Mucosa of descending colon (tissue), 3 donors: ENCODE data around the gene ROMO1. TPM values are rescaled to one million over a fixed set of nuclear protein-coding genes. Genes with fewer than 3 reads are reported as not detected.

Source experiments
- ATAC-seq: fragments of 200-7000 bp; cut with Tn5 transposase; one replicate; pipeline ENCODE4 v1.9.1; 2020; ENCODE audit warnings: mild to moderate bottlenecking, moderate library complexity
- DNase-seq, 3 donors: peaks; one replicate each; pipeline ENCODE4 v3.0.0-alpha.2; 2020
- H3K36me3 ChIP-seq: fragments of 200-600 bp; one replicate; pipeline ENCODE4 v1.8.0; 2021; ENCODE audit warnings: low read depth, mild to moderate bottlenecking
- H3K4me1 ChIP-seq: fragments of 200-600 bp; one replicate; pipeline ENCODE4 v1.8.0; 2021; ENCODE audit warnings: low read depth, mild to moderate bottlenecking
- H3K4me3 ChIP-seq: fragments of 200-600 bp; one replicate; pipeline ENCODE4 v1.8.0; 2021; ENCODE audit warnings: mild to moderate bottlenecking
- H3K9me3 ChIP-seq: fragments of 200-600 bp; one replicate; pipeline ENCODE4 v1.8.0; 2021; ENCODE audit warnings: mild to moderate bottlenecking
- intact Hi-C, 2 donors: fragments of 100-400 bp; cut with DNase I in 1 of 2; cut with micrococcal nuclease in 1 of 2; formaldehyde crosslinking; loops; one replicate each; pipeline versions ENCODE4 v1.11.0 to v1.11.1; 2022; cut with DNase I, micrococcal nuclease
- long read RNA-seq, 2 donors: library from polyadenylated mRNA; unstranded; transcript quantifications; one replicate each; pipeline ENCODE4 v2.0.0, GENCODE V29; 2019 to 2021
- total RNA-seq, 3 donors: library from RNA; stranded (reverse); fragmentation: NEBNext Ultra II Directional in 2 of 3; extraction: Animal tissue kit (Norgen Biotek cat#: 25700) in 2 of 3; gene quantifications; one replicate each; pipeline versions ENCODE4 v1.2.1 to v1.2.4, GENCODE V29; 2021 to 2023
- TF ChIP-seq, protein P1 (sequence below): fragments of 200-600 bp; IDR thresholded peaks from one replicate; pipeline ENCODE4 v1.8.0; 2022; ENCODE audit warnings: antibody characterized with exemption, mild to moderate bottlenecking
- donor health status: DM: no; HTN: no; CAD: no; lungs with moderate emphysema.
- donor health status: DM: no; HTN: no; CAD: no.
- donor health status: DM: no; HTN: yes; CAD: no.

ROMO1 gene
- 100 to 1,000 TPM; 112 to 147 (median 137) TPM for total RNA-seq
- long read RNA-seq, donor 1, transcript ROMO1-204 (3 exons, 498 nt) = minor isoform, 8 of 51 reads
- long read RNA-seq, donor 1, transcript ROMO1-203 (3 exons, 422 nt) = major isoform, 42 of 51 reads
- long read RNA-seq, donor 1, partial matches to known transcripts = 0 of 51 reads
- long read RNA-seq, donor 1, other reads (novel, unspliced or antisense) = 0 of 51 reads
- long read RNA-seq, donor 2, transcript ROMO1-204 (3 exons, 498 nt) = minor isoform, 32 of 139 reads
- long read RNA-seq, donor 2, transcript ROMO1-201 (2 exons, 496 nt) = minor isoform, 16 of 139 reads
- long read RNA-seq, donor 2, transcript ROMO1-203 (3 exons, 422 nt) = major isoform, 89 of 139 reads
- long read RNA-seq, donor 2, partial matches to known transcripts = 1 of 139 reads
- long read RNA-seq, donor 2, other reads (novel, unspliced or antisense) = 0 of 139 reads

DNA sequence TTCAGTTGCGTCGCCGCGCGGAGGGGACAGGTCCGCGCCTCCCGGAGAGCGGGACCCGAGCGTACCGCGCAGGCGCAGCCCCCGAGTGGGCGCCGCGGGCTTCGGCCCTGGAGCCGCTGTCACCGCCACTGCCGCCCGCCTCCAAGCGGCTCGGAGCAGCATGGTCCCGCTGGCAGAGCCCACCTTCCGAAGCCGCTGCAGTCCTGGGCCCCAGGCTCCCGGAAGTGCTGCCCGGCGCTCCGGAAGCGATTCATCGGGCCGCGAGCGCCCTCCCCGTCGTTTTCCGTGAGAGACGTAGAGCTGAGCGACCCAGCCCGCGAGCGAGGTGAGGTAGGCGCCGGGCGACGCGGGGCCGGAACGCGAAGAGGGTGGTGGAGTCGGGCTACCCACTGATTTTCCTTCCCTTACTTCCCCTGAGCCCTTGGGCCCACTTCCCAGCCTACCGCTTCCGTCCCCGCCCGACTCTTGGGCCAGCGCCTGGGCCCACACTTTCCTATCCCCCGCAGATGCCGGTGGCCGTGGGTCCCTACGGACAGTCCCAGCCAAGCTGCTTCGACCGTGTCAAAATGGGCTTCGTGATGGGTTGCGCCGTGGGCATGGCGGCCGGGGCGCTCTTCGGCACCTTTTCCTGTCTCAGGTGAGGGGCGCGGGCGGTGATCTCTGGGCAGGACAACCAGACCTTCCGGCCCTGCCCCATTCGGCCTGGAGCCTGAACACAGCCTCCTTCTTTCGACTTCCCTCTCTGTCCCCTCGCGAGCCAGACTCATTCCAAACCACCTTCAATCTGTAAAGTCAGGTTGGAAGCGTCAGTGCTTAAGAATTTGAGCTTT lies at the start of gene ROMO1, which contains the start of gene NFS1:
TSS of gene ROMO1 (plus strand) at position 279 of the 830 bp plus-strand sequence. CDS start at position 507, 228 bp downstream.
TSS of gene NFS1 (minus strand) at position 226 of the 830 bp plus-strand sequence. CDS start at position 162, 64 bp downstream.
- ATAC-seq = peak; percentile 95
- TF ChIP-seq, protein P1, sequence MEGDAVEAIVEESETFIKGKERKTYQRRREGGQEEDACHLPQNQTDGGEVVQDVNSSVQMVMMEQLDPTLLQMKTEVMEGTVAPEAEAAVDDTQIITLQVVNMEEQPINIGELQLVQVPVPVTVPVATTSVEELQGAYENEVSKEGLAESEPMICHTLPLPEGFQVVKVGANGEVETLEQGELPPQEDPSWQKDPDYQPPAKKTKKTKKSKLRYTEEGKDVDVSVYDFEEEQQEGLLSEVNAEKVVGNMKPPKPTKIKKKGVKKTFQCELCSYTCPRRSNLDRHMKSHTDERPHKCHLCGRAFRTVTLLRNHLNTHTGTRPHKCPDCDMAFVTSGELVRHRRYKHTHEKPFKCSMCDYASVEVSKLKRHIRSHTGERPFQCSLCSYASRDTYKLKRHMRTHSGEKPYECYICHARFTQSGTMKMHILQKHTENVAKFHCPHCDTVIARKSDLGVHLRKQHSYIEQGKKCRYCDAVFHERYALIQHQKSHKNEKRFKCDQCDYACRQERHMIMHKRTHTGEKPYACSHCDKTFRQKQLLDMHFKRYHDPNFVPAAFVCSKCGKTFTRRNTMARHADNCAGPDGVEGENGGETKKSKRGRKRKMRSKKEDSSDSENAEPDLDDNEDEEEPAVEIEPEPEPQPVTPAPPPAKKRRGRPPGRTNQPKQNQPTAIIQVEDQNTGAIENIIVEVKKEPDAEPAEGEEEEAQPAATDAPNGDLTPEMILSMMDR = peak; percentile 16
- peak; percentile 89 to 91 (median 90) for DNase-seq
- peak within 1 kb of the TSS; percentile 93 for H3K4me3 ChIP-seq
- intact Hi-C loops = no loop called here
- no peaks in the 10 kb centered on the region for H3K9me3 ChIP-seq
- peaks cover 8% of the 10 kb centered on the region for H3K36me3 ChIP-seq
- peaks cover 19% of the 10 kb centered on the region for H3K4me1 ChIP-seq

DNA sequence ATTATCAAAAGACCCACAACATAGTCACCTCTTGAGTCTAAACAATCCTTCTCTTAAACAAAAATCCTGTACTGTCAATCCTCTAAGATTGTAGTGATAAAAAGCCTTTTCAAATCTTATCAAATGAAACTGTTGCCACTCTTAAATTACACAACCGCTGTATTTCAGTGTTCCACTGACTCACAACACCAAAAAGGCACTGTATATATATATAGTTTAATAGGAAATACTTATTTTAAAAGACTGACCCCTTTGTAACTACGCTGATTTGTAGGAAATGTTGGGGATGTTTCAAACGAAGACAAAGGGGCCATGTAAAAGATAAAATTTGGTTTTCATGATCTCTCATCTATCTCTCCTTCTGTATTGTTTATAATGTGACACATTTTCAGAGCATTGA lies 48.6 kb upstream of the ROMO1 start:
- intact Hi-C loops = no loop called here
- Histone ChIP-seq H3K4me3 (no peak overlapping the region), H3K9me3 (no peaks in the 10 kb centered on the region), H3K36me3 (no peaks in the 10 kb centered on the region), H3K4me1 (no peaks in the 10 kb centered on the region)
- ATAC-seq (no peak), DNase-seq (no peak)
- TF ChIP-seq, protein P1 = no peak

DNA sequence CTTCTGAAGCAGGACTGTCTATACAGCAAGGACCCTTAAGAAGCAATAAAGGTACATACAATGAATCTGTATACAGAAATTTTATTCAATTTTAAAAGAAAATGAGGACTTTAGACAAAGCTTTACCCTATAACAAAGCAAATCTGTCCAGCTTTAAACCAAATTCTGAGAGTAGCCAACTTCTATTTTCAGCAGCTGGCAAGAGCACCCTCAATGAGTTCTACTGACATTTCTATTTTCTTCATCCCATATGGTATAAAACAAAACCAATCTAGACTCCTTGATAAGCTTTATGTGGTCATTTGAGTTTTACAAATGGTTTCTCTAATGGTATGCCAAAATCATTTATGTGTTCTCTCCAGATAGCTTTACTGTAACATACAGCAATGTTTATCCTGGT lies 47.2 kb upstream of the ROMO1 start:
- TF ChIP-seq, protein P1 = no peak
- Histone ChIP-seq H3K4me1 (peaks cover 7% of the 10 kb centered on the region), H3K9me3 (no peaks in the 10 kb centered on the region), H3K4me3 (no peak overlapping the region), H3K36me3 (no peaks in the 10 kb centered on the region)
- intact Hi-C loops = no loop called here
- no peak for DNase-seq
- ATAC-seq = no peak

GRCh38 chr20:35652641-35653429 lies 46.4 kb upstream of the ROMO1 start:
- ATAC-seq (no peak), DNase-seq (no peak)
- no peaks in the 10 kb centered on the region for H3K9me3 ChIP-seq
- peaks cover 14% of the 10 kb centered on the region for H3K4me1 ChIP-seq
- H3K4me3 ChIP-seq = no peak overlapping the region
- intact Hi-C loops = no loop called here
- no peaks in the 10 kb centered on the region for H3K36me3 ChIP-seq
- TF ChIP-seq, protein P1 = no peak

GRCh38 chr20:35653430-35653734 lies 45.8 kb upstream of the ROMO1 start:
- H3K9me3 ChIP-seq = no peaks in the 10 kb centered on the region
- no peak overlapping the region for H3K4me3 ChIP-seq
- H3K36me3 ChIP-seq = no peaks in the 10 kb centered on the region
- ATAC-seq (no peak), DNase-seq (no peak)
- TF ChIP-seq, protein P1 = no peak
- peaks cover 16% of the 10 kb centered on the region for H3K4me1 ChIP-seq
- intact Hi-C loops = no loop called here
